DMS79 (cell line): ENCODE data around the gene GTF2E1.
"Not testable (repeated sequence)": the region's sequence is repeated elsewhere in the genome, so short reads cannot be mapped to it uniquely, and the experiment has no call there.

ENCODE experiments used
- DNase-seq: peaks from one replicate; lab custom pipeline; 2025; lab: John Stamatoyannopoulos, UW

GTF2E1 gene

DNA sequence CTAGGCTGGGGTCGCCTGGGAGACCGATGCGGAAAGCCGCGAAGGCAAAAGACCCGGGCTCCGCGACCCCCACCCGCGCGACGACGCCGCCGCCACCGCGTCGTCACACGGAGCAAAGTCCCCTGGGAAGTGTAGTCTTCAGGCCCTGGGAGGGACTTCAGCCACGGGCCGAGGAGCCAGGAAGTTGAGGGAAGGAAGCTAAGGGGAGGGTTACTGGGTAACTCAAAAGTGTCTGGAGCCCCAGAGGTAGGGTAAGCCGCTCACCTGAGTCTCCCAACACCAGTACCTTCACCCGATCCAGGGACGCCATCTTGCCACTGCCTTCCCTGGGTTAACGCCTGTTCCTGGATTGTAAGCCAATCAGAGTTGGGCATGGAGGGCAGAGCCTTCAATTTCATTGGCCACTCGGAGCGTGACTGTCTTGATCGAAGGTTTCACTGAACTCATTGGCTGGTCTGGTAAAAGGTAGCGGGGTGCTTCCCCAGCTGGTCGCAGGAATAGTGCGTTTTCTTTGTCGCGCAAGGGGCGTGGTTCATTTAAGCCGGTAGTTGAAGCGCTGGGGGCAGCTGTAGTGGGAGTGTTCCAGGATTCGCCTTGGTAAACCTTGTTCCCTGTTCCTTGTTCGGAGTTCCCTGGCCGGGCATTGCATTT is at the start of gene GTF2E1, which contains the start of gene RABL3:
Gene GTF2E1 (plus strand): TSS at position 547 of the 651 bp plus-strand sequence. CDS start 7,809 bp downstream, outside the sequence.
Gene RABL3 (minus strand): TSS at position 319 of the 651 bp plus-strand sequence. CDS start 9 bp downstream, at position 310.
- peak; percentile 99 for DNase-seq

DNA sequence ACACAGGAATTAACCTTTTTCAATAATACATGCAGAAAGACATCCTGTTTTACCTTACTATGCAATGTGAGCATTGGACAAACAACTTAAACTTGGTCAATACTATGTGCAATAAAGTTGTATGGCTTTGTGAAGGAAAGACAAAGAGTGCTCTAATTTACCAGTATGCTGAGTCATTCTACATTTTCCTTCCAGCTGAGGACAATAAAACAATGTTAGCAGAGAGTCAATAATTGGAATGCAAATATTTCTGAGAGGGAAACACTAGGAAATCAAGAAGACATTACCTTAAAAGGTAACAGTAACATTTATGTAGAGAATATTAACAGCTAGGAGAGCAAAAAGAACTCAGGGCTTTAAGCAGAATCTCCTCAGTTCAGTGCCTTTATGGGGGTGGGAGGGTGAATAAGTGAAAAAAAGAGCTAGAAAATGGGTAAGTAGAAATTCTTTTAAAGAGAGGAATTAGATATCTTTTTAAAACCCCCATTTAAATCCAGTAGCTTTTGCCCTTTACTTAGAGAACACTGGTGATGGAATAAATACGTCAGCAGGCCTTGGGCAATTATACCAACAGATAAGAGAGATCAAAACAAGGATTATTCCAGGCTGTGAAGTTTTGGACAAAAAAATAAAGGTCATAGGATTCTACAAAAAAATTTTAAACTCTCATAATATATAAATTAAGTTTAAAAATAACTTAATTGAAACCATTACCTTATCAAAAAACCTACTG is 48.9 kb upstream of the GTF2E1 start:
- no peak for DNase-seq

GRCh38 chr3:120699333-120699732 is 43.2 kb upstream of the GTF2E1 start:
- no peak for DNase-seq

DNA sequence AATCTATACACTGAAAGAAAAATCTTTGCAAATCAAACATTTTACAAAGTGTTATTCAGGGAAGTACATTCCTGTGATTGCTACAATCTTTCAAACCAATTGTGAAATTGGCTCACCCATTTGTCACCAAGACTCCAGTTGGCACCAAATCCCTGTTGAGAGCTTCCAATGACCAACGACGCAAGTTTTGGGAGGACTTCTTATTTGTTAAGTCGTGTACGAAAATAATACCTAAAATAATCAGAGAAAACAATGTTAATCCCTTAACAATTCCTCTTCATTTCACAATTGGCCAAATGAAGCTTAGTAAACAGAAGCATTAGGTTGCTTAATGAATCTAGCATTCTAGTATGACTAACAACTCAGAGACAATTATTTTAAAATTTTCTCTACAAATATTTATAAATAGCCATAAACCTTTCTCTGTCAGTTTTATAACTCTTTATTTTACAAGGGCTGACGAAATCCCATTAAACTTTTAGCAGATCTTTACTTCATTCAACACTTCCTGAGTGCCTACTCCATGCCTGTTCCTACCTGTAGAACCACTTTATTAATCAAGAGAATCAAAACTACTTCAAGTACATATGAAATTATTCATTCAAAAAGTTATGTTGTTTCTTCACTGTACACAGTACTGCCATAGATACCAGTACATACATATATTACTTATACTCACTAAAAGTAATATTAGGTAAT is 36.5 kb upstream of the GTF2E1 start:
- no peak for DNase-seq

DNA sequence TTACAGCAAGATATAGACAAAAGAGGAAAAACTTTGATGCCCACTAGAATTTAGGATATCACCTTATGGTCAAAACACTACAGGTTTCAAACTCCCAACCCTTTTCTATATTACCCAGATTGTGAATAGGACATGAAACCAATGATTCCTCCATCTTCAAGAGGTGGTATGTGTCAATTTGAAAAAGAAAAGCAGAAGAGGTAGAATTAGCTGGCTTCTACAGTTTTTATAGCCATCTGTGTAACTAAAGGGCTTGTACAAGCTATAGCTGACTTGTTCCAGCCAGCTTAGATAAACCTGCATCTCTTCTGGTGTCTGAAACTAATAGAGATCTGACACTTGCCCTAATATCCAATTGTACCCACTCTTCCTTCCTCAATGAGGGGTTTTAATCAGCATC is 35.6 kb upstream of the GTF2E1 start:
- no peak for DNase-seq

GRCh38 chr3:120708408-120708807 is 34.1 kb upstream of the GTF2E1 start:
- DNase-seq: no peak

DNA sequence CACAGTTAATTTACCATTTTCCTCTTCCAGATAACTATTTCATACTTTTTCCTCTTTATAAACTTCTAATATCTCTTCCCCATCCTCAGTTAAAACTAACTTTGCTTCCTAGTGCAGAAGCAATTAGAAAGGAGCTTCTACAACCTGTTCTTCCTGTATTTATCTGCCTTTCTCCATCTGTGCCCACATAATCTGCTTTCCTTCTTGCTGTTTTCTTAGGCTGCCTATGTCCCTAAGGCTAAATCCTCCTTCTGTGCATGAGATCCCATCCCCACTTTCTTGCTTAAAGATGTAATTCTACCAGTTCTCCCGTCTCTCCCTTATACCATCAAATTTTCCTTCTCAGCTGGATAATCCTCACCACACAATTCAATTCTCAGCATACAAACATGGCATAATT is 32.2 kb upstream of the GTF2E1 start:
- DNase-seq: no peak

GRCh38 chr3:120713262-120713661 is 29.3 kb upstream of the GTF2E1 start:
- DNase-seq: no peak

DNA sequence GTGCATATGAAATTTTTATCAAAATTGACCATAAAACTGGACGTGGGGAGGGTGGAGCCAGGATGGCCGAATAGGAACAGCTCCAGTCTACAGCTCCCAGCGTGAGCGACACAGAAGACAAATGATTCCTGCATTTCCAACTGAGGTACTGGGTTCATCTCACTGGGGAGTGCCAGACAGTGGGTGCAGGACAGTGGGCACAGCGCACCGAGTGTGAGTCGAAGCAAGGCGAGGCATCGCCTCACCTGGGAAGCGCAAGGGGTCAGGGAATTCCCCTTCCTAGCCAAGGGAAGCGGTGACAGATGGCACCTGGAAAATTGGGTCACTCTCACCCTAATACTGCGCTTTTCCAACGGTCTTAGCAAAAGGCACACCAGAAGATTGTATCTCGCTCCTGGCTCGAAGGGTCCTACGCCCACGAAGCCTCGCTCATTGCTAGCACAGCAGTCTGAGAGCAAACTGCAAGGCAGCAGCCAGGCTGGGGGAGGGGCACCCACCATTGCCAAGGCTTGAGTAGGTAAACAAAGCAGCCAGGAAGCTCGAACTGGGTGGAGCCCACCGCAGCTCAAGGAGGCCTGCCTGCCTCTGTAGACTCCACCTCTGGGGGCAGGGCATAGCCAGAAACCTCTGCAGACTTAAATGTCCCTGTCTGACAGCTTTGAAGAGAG is 23.2 kb upstream of the GTF2E1 start:
- not testable (repeated sequence) for DNase-seq

DNA sequence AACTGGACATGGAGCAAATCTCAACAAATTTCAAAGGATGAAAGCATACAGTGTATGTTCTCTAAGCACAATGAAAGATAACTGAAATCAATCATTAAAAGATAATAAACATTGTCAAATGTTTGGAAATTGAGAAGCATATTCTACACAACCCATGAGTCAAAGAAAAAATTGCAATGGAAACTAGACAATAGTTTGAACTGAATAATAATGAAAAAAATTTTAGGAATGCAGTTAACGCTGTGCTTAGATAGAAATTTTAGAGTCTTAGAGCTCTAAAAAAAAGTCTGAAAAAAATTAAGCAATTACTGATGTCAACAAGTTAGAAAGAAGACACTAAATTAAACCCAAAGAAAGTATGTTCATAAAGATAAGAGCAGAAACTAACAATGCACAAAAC is 15.8 kb upstream of the GTF2E1 start:
- no peak for DNase-seq

DNA sequence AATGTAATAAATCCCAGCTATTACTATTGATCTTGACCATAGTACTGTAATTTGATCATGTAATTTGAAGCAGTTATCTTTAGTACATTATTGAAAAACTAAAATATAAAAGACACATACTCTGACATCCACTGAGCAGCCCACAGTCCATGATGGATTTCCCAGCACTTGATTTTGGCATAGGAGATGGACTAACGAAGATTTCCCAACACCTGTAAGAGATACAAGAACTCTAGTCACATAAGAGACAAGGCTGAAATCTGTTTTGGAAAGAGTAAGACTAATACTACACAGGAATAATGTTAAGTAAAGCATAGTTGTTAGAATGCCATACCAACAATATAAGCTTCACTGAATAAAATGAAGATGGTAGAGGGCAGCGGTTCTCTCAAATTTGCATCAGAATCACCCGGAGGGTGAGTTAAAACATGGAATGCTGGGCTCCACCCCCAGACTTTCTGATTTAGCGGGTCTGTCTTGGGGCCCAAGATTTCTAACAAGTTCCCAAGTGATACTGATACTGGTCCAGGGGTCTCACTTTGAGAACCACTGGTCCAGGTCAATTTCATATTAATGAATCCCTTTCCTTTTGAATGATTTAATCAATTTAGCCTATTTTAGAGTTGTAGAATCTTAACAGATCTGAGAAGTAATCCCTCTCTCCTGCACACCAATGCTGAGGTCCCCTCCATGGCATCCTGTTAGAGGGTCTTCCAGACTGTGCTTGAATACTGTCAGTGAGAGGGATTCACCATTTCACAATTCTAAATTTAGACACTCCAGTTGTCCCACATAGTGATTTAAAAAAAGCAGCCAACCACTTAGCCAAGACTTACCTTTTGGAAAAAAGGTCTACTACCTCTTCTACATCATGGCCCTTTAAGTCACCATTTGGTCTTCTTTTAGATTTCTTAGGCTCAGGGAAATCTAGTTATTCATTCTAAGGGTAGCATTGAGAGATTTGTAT is 11.7 kb upstream of the GTF2E1 start:
- no peak for DNase-seq

DNA sequence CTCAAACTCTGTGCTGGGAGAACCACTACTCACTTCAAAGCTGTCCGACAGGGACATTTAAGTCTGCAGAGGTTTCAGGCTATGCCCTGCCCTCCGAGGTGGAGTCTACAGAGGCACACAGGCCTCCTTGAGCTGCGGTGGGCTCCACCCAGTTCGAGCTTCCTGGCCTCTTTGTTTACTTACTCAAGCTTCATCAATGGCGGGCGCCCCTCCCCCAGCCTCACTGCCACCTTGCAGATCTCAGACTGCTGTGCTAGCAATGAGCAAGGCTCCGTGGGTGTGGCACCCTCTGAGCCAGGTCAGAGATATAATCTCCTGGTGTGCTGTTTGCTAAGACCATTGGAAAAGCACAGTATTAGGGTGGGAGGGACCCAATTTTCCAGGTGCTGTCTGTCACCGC is 4.5 kb upstream of the GTF2E1 start:
- not testable (repeated sequence) for DNase-seq

DNA sequence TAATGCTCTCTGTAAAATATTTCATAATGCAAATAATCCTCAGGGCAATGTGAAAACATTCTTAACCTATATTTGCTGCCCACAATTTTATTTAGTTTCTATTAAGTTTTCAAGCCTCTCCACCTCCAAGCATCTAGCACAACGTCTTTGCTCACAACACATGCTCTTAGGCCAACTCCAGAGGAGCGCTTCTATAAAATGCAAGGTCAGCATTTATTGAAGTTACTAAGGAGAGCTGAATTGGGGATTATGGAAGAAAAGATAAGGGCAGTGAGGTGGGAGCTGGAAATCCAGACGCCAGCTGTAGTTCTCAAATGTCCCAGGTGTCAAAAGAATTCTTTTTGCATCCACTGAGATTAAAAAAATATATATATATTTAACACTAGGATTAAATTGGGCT is 1.2 kb upstream of the GTF2E1 start:
- DNase-seq: no peak

DNA sequence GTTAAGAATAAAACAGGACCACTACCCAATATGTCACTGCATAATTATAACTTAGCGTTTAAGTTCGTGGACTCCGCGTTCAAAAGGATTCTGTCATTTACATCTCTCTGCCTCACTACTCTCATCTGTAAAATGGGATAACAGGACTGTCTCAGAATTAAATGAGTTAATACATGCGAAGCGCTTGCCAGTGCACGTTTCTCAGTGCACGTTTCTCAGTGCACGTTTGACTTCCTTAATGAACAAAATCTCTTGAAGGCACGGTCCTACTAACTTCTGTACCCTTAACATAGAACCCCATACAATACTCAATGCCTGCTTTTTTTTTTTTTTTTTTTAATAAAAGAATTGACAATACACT is 727 bp upstream of the GTF2E1 start:
- DNase-seq: no peak

- DNase-seq: no peak
These were observed 363 bp downstream of the GTF2E1 start for GRCh38 chr3:120742849-120743365.

DNA sequence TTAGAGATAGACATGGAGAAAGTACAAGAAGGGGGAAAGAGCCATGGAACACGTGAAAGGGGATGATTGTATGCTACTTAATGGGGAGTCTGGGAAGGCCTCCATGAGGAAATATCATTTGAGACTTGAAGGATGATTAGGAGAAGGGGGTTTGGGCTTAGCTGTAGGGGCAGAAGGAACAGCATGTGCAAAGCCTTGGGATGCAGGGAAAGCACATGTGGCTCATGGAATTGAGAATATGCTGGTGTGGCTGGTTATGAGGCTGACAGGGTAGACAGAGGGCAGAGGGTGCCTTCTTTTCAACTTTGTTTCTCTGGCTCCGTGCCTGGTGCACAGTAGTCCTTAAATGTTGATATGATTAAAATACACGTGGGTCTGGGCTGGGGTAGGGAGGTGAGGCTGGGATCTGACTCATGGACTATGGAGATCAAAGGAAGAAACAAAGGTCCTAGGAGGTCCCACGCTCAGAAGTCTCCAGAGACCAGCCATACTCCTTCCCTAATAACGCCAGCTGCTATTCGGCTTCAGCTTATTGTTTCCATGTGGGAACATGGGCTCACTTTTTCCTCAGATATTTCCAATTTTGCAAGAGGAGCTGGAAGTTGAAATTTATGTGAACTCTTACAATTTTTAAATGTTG is 1.1 kb downstream of the GTF2E1 start:
- no peak for DNase-seq

DNA sequence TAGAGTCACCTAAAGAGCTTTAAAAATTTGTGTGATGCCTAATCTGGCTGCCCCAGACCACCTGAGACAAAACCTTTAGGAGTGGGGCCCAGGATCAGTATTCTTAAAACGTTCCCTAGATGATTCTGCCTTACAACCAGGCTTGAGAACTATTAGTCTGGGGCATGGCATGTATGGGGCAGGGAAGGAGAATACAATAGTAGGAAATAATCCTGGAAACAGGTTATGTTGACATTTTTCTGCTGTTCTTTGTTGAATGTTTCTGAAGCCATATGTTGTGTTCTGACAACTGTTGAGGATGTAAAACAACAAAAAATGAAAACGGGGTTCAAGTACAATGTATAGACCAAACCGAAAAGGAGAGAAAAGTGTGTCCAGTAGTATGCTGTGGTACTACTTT is 2.9 kb downstream of the GTF2E1 start:
- no peak for DNase-seq

DNA sequence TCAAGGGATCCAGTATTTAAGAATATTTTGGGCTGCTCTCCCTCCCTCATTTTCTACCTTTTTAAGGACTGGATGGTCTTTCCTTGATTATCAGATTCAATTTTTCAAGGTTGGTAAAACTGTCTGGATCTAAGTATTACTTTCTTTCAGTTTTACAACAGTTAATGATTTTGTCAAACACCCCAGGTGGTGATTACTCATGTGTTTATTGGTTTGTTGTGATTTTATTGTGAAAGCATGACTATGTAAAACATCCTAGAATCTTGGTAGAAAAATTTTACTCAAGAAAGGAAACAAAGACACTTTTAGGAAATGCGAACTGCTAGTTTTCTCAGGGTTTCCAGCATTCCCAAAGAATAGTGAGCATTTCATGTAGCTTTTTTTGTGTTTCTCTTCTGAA is 7.3 kb downstream of the GTF2E1 start:
- DNase-seq: no peak

- no peak for DNase-seq
These were observed 9.7 kb downstream of the GTF2E1 start for GRCh38 chr3:120752230-120752629.

DNA sequence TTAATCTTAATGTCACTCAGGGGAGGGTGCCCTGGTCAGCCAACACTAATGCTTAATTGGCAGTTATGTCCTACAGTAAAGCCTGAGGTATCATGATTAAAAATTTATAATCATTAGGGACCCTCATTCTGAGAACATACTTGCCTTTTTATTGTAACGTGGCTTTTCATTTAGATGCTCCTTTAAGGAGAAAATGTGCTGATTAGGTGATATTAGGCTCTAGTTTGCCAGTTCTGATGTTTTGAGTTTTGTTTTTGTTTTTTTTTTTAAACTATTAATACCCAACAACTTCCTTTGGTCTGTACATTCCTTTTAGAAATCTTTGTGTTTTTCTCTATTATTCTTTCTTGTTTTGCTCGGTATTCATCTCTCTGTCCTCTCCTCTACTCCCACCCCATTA is 10.3 kb downstream of the GTF2E1 start:
- no peak for DNase-seq

DNA sequence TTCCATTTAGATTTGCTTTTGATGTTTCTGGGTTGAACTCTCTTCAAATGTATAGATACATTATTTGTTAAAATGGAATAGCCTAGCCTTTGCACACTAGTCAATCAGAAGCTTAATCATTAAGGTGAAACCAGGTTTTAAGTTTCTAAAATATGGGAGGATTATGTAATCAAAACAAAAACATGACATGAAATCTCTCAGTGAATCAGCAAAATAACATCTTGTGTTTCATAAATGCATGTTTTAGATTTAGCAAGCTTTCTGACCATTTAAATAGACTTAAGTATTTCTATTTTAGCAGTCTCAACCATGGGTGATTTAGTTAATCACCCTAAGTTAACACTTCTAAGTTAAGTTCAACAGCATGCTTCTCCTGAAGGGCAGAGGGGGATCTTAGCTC is 11.3 kb downstream of the GTF2E1 start:
- DNase-seq: no peak
